ENCODE measurements around the gene CORO6.

DNA sequence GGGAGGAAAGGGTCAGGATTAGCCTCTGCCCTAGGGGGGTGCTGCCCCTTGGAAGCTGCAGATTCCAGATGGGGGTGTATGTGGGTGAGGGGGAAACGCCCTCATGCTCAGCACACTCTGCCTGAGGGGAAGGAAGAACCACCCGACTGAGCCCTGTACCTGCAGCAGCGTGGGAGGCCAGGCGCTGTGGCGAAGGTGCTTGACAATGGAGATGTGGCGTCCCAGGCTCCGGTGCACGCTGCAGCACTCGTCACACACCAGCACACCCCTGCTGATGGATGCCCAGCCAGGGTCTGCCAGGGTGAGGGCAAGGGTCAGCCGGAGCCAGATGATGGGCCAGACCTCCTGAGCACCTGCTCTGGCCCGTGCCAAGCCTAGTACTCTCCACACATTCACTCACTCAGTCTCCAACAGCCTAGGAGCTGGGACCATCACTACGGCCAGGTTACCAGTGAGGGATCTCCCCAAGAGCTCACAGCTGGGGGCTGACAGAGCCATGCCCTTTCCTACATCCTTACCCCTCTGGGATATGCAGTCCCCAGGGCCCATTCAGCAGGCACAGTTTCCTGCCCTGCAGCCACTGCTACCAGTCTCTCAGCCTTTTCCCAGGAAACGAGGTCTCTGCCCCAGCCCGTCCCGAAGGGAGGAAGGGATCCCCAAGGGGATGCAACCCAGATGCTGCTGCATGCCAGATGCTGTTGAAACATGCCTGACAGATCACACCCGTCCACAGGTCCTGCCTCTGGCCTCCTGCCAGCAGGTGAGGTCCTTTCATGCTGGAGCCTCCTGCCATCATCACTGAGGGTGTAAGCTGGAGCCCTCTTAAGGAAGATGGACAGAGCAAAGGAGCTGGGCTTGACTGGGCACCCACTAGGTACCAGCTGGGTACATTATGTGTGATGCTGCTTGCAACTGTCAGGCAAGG is 39.1 kb downstream of the CORO6 start:
- TF ChIP-seq POLR2AphosphoS5 (IDR thresholded peaks at IDR 0.05; ENCODE audit: low read depth, low read length) (no peak), POLR2A (IDR thresholded peaks at IDR 0.05; ENCODE audit: low read depth, low read length) (no peak)
